Breast epithelium (tissue), 4 donors: Measurements from ENCODE around the gene AQP11. TPM values are rescaled to one million over a fixed set of nuclear protein-coding genes. Genes with fewer than 3 reads are reported as not detected.
"Not testable (repeated sequence)": the region's sequence is repeated elsewhere in the genome, so short reads cannot be mapped to it uniquely, and the experiment has no call there.

Source experiments
- DNase-seq, 2 donors: peaks; one replicate each; pipeline ENCODE4 v3.0.0-alpha.2; 2019; ENCODE audit warnings: low spot score in 2 of 2
- H3K27ac ChIP-seq, 2 donors: fragments of 200-600 bp; sonication (generic) in 1 of 2; one replicate each; pipeline ENCODE4 v1.5.1; 2016 to 2019; ENCODE audit warnings: mild to moderate bottlenecking in 1 of 2
- H3K27me3 ChIP-seq, 2 donors: fragments of 200-600 bp; sonication (generic) in 1 of 2; one replicate each; pipeline versions ENCODE4 v1.5.1 to v1.6.0; 2017 to 2019; ENCODE audit warnings: control low read depth in 1 of 2, mild to moderate bottlenecking in 1 of 2
- H3K36me3 ChIP-seq: fragments of 200-600 bp; one replicate; pipeline ENCODE4 v1.5.1; 2019
- H3K4me1 ChIP-seq, 2 donors: fragments of 200-600 bp; sonication (generic); one replicate each; pipeline ENCODE4 v1.5.1; 2016 to 2019; ENCODE audit warnings: control low read depth in 1 of 2
- H3K4me3 ChIP-seq, 3 donors: fragments of 200-600 bp; sonication (generic); 1 replicate in 2 of 3; 2 replicates in 1 of 3; pipeline ENCODE4 v1.5.1; 2016 to 2019; ENCODE audit warnings: mild to moderate bottlenecking in 3 of 3, moderate library complexity in 2 of 3
- H3K9me3 ChIP-seq, 2 donors: fragments of 200-600 bp; sonication (generic) in 1 of 2; one replicate each; pipeline ENCODE4 v1.5.1; 2016 to 2019; ENCODE audit warnings: control low read depth in 1 of 2
- CTCF ChIP-seq, 3 donors: fragments of 450-650 bp; IDR thresholded peaks; one replicate each; pipeline ENCODE4 v1.5.1; 2016 to 2017; ENCODE audit warnings: antibody characterized with exemption in 3 of 3, mild to moderate bottlenecking in 3 of 3, moderate library complexity in 3 of 3
- POLR2A ChIP-seq: fragments of 450-650 bp; IDR thresholded peaks from one replicate; pipeline ENCODE4 v1.6.1; 2016; ENCODE audit warnings: antibody characterized with exemption, mild to moderate bottlenecking, moderate library complexity
- POLR2AphosphoS5 ChIP-seq, 3 donors: sonication (generic); formaldehyde crosslinking; IDR thresholded peaks; one replicate each; pipeline ENCODE4 v1.6.1; 2017; ENCODE audit warnings: antibody characterized with exemption in 3 of 3
- intact Hi-C: fragments of 100-400 bp; cut with DNase I; formaldehyde crosslinking; loops from one replicate; pipeline ENCODE4 v1.15.1; 2023; ENCODE audit warnings: low total_unique reads
- total RNA-seq, 3 donors: library from RNA; depleted of rRNA; stranded (reverse); fragments of >200 nt; gene quantifications; one replicate each; pipeline ENCODE4 v1.1.0, GENCODE V29; 2016

The AQP11 gene
- total RNA-seq, 3 donors from 2014 or later, result 0.66 to 1.8 (median 1.6) TPM

- Histone ChIP-seq H3K4me3 (no peak overlapping the region), H3K27me3 (no peaks in the 10 kb centered on the region), H3K4me1 (no peaks in the 10 kb centered on the region), H3K9me3 (no peaks in the 10 kb centered on the region), H3K36me3 (no peaks in the 10 kb centered on the region), H3K27ac (no peak overlapping the region)
- TF ChIP-seq CTCF (IDR thresholded peaks at IDR 0.05), result no peak
- TF ChIP-seq POLR2AphosphoS5 (IDR thresholded peaks at IDR 0.05), result no peak
- no peak for TF ChIP-seq POLR2A
- intact Hi-C loops, result no loop called here
- DNase-seq, result no peak
These were observed 22.2 kb downstream of the AQP11 start for GRCh38 chr11:77611921-77612320.

- Histone ChIP-seq H3K4me1 (no peaks in the 10 kb centered on the region), H3K27me3 (no peaks in the 10 kb centered on the region), H3K9me3 (no peaks in the 10 kb centered on the region), H3K4me3 (no peak overlapping the region), H3K36me3 (no peaks in the 10 kb centered on the region), H3K27ac (no peak overlapping the region)
- intact Hi-C loops, result no loop called here
- no peak for DNase-seq
- TF ChIP-seq CTCF (IDR thresholded peaks at IDR 0.05) (no peak), POLR2A (no peak), POLR2AphosphoS5 (IDR thresholded peaks at IDR 0.05) (no peak)
These were observed 28.1 kb downstream of the AQP11 start for GRCh38 chr11:77617892-77618291.

GRCh38 chr11:77619576-77620198 is 29.9 kb downstream of the AQP11 start:
- DNase-seq, result no peak
- intact Hi-C loops, result no loop called here
- H3K36me3 ChIP-seq, result no peaks in the 10 kb centered on the region

GRCh38 chr11:77630157-77630710 is 40.5 kb downstream of the AQP11 start:
- intact Hi-C loops, result no loop called here
- no peak for DNase-seq
- Histone ChIP-seq H3K4me3 (no peak overlapping the region), H3K9me3 (no peaks in the 10 kb centered on the region), H3K36me3 (no peaks in the 10 kb centered on the region), H3K27me3 (no peaks in the 10 kb centered on the region), H3K4me1 (no peaks in the 10 kb centered on the region), H3K27ac (no peak overlapping the region)
- TF ChIP-seq CTCF (IDR thresholded peaks at IDR 0.05), result no peak
- TF ChIP-seq POLR2A, result no peak
- no peak for TF ChIP-seq POLR2AphosphoS5 (IDR thresholded peaks at IDR 0.05)

More at GRCh38 chr11:77619576-77620198, 29.9 kb downstream of the AQP11 start:
- H3K9me3 ChIP-seq, result no peaks in the 10 kb centered on the region
- H3K4me1 ChIP-seq, result no peaks in the 10 kb centered on the region
- H3K4me3 ChIP-seq, result no peak overlapping the region
- no peaks in the 10 kb centered on the region for H3K27me3 ChIP-seq
- no peak overlapping the region for H3K27ac ChIP-seq
- TF ChIP-seq CTCF (IDR thresholded peaks at IDR 0.05) (peak; percentile 43 to 48 (median 48)), POLR2AphosphoS5 (IDR thresholded peaks at IDR 0.05) (no peak)

- not testable (repeated sequence) for H3K27me3 ChIP-seq
These were observed 44.2 kb downstream of the AQP11 start for GRCh38 chr11:77633926-77634325.

More at GRCh38 chr11:77633926-77634325, 44.2 kb downstream of the AQP11 start:
- H3K27ac ChIP-seq, H3K4me3 ChIP-seq, H3K36me3 ChIP-seq, H3K4me1 ChIP-seq, DNase-seq, intact Hi-C loops, H3K9me3 ChIP-seq: not testable (repeated sequence)
